HG03060 (cell line): Measurements from ENCODE around the gene UQCR10.
"Not testable (repeated sequence)": the region's sequence is repeated elsewhere in the genome, so short reads cannot be mapped to it uniquely, and the experiment has no call there.

Source experiments
- ATAC-seq: cut with Tn5 transposase; IDR thresholded peaks from one replicate; pipeline ENCODE4 v1.9.1; 2021; ENCODE audit warnings: low read depth, moderate number of reproducible peaks; ENCODE audit not compliant: unreplicated experiment

Gene UQCR10

DNA sequence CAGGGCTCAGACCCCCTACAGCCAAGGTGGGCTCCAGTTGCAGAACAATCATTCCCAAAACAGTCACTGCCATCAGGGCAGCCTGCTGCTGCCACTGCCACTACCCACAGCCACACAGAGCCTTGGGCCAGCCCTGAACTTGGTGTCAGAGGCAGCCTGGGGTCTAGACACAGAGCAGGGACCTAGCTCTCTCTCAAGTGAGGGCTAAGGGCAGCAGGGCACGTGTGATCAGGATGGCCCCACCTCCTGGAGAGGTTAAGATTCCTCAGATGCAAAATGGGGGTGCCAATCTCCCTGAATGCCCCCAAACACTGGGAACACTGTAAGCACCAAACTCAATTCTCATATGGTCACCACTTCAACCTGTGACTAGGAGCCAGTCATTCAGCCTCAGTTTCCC lies 31.8 kb upstream of the UQCR10 start:
- no peak for ATAC-seq

- ATAC-seq = no peak
Measured at GRCh38 chr22:29737251-29738117, 29.7 kb upstream of the UQCR10 start.

DNA sequence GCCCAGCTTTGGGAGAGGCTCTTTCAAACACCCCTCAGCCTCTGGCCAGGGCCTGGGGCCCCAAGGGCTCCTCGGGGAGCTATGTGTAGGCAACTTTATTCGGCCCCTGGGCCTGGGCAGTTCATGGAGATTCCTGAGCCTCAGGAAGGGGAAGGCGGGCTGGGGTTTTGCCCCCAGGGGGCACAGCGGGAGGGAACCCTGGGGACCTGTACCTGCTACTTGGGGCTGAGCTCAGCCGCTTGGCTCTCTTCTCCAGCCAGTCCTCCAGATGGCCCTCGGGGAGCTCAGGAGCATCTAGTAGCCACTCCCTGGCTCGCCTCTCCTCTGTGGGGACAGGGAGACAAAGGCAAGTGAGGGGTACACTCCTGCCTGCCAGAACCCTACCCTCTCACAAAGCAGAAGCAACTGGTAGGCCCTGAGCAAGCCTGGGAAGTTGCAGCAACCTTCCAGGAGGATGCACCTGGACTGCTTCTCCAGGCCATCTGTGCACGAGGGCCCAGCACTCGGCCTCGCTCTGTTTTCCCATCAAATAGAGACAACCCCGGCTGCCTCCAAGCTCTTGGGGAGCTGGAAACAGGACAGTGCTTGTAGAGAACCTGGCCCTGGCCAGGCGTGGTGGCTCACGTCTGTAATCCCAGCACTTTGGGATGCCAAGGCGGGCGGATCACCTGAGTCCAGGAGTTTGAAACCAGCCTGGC lies 28.9 kb upstream of the UQCR10 start:
- no peak for ATAC-seq

DNA sequence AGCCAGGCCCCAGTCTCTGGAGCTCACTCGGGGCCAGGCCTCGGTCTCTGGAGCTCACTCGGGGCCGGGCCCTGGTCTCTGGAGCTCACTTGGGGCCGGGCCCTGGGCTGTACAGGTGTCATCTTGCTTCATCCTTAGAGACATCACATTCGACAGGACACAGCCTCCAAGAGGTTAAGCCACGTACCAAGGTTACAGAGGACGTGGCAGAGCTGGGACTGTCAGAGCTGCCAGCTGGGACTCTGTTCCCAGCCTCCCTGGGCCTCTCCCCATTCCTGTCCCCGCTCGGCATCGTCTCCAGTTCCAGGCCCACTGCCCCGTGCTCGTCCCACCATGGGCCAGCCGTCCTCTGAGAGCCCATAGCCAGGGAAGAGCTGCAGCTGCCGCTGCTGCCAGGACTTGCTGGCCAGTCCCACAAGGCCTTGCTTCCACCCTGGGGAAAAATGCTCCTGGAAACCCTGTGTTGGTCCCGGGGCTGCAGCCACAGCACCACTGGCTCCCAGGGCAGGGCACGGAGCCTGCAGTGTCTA lies 27.8 kb upstream of the UQCR10 start:
- no peak for ATAC-seq

DNA sequence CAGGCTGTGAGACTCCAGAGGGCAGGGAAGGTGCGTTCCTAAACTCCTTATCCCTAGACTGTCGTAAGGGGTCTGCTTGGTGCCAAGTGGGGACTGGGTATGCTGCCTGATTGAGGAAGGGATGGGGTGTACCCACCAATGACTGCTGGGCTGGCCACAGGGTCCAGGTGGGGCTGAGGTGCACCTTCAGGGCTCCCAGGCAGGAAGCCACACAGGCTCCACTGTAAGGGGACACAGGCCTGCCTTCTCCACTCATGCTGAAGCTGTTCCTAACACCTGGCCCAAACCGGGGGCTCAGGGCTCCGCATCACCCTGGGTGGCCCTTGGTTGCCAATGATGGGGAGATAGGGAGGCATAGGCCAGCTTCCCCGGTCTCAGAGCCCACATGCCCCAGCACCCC lies 27.0 kb upstream of the UQCR10 start:
- no peak for ATAC-seq

- no peak for ATAC-seq
Measured at GRCh38 chr22:29741926-29742325, 25.2 kb upstream of the UQCR10 start.

DNA sequence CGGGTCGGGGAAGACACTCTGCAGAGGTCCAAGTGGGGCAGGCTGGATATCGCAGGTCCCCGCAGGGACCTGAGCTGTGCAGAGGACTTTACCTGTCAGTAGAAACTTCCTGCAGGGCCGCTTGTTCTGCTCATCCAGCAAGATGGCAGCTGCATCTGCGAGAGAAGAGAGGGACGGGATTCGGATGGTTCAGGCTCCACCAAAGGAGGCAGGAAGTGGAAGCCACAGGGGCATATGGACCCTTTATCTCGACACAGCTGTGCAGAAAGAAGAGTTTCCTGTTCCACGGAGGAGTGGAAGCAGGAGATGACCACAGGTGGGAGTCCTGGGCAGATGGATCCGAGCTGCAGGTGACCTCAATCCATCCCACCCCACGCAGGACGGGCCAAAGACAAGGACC lies 24.8 kb upstream of the UQCR10 start:
- ATAC-seq = no peak

- ATAC-seq = no peak
Measured at GRCh38 chr22:29744902-29745301, 22.3 kb upstream of the UQCR10 start.

- ATAC-seq = no peak
Measured at GRCh38 chr22:29747832-29748231, 19.3 kb upstream of the UQCR10 start.

DNA sequence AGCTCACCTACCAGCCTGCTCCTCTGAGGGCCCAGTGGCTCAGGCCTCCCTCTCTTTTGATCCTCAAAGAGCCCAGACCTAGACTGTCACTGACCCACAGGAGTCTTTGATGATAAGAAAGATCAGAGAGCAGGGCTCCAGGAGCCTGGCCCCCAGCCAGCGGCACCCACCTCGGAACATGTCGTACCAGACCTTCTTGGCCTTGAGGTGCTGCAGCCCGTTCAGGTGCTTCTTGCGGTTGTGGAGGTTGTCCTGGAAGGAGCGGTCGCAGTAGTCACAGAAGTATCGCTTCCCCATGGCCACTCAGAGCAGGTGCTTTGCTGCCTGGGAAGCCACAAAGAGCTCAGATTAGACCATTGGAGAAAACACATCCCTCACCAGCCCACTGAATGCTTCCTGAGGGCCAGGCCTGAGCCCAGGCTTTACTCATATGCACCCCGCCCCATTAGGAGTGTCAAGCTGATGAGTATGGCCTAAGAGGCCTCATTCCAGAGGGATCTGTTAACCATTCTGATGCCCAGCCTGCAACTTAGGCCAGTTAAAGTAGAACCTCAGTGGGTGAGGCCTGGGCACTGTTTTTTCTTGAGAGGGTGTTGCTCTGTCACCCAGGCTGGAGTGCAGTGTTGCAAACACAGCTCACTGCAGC lies 18.8 kb upstream of the UQCR10 start:
- no peak for ATAC-seq

DNA sequence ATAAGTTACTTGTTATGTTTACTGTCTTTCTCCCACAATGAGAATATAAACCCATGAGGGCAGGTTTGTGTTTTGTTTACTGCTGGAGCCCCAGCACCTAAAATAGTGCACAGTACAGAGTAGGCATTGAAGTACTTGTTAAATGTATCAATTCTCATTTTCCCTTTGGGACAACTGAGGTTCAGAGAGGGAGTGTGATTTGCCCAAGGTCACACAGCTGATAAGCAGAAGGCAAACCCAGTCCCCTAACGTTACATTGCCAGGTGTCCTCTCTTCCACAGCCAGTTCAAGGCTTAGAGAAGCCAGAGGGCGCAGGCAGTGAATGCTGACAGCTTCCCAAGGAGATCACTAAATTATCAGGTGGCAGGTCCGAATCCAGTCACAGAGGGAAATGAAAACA lies 17.1 kb upstream of the UQCR10 start:
- ATAC-seq = no peak

- ATAC-seq = no peak
Measured at GRCh38 chr22:29750559-29751538, 16.3 kb upstream of the UQCR10 start.

DNA sequence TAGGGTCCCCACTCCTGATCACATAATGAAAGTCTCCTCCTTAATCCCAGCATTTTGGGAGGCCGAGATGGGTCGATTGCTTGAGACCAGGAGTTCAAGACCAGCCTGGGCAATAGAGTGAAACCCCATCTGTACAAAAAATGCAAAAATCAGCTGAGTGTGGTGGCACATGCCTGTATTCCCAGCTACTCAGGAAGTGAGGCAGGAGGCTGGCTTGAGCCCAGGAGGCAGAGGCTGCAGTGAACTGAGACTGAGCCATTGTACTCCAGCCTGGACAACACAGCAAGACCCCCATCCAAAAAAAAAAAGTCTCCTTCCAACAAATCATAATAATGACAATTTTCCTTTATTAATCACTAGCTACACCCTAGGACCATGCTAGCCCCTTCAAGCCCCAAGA lies 15.5 kb upstream of the UQCR10 start:
- ATAC-seq = no peak

DNA sequence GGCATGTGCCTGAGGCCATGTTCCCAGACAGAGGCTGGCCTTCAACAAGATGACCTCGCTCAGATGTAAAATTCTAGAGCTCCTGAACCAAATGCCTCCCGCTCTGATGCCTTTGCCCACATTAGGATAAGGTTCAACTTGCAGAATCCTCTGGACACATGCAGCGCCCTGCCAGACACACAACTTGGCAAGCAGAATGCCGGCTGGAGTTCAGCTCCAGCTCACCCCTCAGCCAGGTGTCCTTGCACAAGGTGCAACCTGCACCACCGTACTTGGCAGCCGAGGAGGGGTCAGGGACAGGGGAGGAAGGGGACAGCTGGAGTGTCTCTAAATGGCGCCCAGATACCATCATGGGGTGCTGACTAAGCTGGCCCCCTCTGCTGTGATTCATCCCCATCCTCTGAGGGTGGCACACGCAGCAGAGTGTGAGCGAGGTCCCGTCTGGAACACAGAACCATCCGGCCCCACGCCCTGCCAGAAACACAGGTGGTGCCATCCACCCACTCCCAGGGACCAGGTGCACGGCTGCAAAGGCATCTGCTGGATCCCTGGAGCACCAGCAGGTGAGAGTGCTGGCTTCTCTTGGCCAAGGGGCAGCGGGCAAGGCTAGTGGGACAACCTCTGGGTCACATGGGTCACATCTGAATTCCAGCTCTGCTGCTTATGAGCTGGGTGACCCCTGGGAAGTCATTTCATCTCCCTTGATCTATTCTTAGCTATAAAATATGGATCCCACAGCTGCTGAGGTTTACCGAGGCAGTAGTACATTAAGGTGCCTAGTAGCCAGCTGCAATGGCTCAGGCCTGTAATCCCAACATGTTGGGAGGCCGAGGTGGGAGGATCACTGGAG lies 13.1 kb upstream of the UQCR10 start:
- ATAC-seq = no peak

- ATAC-seq = not testable (repeated sequence)
Measured at GRCh38 chr22:29754658-29755395, 12.3 kb upstream of the UQCR10 start.

- no peak for ATAC-seq
Measured at GRCh38 chr22:29755889-29756288, 11.3 kb upstream of the UQCR10 start.

DNA sequence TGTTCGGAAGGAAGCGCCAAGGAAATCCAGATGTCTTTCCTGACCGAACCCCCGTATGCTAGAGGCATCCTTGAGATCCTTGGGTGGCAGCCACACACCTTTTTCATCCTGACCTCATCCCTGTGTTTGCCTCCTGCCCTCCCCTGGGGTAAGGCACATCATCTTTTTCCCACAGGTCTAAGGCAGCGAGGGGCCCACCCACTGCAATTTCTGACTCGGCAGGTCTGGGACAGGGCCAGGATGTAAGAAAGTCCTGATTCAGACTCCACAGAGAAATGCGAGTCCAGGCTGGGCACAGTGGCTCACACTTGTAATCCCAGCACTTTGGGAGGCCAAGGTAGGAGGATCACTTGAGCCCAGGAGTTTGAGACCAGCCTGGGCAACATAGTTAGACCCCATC lies 10.8 kb upstream of the UQCR10 start:
- ATAC-seq = no peak

- no peak for ATAC-seq
Measured at GRCh38 chr22:29757096-29757495, 10.1 kb upstream of the UQCR10 start.
